Stimulated activated CD8-positive, alpha-beta memory T cell treated with anti-CD3 and anti-CD28 coated beads, Interleukin-7, amount 100 ng/mL, for 1 hour (primary cell): ENCODE data around the gene TMEM106A.
"Not testable (repeated sequence)": the region's sequence is repeated elsewhere in the genome, so short reads cannot be mapped to it uniquely, and the experiment has no call there.

Experiments used
- DNase-seq, 2 donors: peaks; one replicate each; pipeline ENCODE4 v3.0.0-alpha.2; 2020; ENCODE audit warnings: low read depth in 2 of 2

The TMEM106A gene

DNA sequence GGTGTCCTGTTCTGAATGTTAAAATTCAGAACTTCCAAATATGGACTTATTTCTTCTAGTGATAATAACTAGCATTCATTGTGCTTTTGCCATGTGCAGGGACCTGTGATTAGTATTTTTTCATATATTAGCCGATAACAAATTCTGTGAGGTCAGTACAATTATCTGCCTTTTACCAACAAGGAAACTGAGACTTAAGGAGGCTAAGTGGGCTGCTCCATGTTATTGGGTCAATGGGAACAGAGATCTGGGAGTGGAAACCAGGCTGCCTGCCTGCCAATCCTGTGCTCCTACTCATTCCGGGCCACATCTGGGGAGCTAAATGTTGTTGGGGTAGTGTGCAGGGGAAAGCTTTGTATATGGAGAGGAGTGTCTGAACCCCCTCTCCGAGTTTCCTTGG is 3.7 kb downstream of the TMEM106A start:
- DNase-seq, result no peak

DNA sequence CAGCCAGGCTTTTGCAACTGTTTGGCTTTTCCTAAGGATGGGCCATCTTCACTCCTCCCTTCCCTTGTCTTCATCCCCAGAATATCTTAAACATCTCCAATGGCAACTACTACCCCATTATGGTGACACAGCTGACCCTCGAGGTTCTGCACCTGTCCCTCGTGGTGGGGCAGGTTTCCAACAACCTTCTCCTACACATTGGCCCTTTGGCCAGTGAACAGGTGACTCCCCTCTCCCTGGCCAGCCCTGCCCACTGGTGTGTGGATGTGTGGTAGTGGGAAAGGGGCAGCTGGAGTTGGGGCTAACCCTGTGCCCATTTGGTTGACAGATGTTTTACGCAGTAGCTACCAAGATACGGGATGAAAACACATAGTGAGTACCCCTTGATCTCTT is 4.7 kb downstream of the TMEM106A start:
- DNase-seq, result no peak

DNA sequence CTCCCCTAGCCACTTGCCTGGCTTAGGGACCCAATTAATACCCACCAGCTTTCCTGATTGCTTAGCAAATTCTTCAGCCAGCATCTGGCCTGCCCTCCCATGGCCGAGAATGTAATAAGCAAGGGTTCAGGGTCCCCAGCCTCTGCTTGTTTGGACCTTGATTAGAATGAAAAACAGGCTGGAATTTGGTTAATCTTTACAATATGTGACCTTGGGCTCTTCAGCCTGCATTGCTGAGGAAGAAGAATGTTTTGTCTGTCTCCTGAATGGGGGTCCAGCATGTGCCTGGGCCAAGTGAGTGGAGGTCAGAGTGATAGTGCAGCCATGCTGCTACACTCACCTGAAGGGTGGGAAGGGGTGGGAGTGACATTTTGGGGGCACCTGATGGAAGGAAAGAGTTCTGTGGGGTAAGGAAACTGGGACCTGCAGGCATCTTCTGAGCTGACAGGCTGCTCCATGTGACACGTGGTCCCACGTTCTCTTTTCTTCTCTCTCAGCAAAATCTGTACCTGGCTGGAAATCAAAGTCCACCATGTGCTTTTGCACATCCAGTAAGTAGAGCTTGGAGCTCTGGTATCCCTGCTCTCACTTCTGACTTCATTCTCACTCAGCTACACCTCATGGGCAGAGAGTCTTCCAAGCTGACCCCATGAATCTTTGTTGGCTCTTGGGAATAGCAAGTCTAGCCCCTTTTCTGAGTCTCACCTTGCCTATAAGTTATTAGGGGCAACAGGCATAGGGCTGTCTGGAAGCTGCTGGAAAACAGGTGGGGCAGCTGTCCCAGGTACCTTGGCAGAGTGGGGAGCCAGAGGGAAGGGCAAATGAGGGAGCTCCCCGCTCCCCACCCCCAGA is 5.3 kb downstream of the TMEM106A start:
- DNase-seq, result no peak

DNA sequence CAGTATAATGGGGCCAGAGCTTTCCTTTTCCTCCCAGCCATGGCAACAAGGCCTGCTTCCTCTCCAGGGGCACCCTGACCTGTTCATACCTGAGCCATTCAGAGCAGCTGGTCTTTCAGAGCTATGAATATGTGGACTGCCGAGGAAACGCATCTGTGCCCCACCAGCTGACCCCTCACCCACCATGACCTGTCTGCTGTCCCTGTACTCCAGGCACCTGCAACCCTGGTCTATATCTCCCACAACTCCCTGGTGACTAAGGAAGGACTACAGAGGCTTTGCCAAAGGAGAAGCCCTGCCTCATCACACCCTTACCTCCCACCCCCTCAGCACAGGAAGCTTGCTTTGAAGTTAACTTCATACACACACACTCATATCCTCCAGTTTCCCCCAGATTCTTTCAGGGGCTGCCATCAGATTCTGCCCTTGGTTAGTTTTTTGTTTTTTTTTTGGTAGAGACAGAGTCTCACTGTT is 6.0 kb downstream of the TMEM106A start:
- DNase-seq, result no peak

DNA sequence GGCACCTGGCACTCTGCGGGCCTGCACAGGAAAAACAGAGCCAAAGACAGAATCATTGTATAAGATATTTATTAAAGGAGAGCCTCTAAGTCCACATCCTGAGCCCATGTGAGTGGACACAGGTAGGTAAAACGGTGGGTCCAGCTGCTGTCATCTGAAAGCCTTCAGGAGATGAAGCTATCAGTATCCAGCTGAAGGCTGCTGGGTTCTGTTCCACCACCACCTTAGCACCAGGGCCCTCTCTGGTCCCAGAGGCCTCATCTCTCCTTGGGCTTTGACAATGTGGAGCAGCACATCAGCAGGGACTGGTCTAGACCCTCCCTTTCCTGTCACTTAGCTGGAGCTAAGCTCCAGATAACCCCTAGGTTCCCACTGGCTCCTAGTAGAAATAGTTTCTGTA is 7.3 kb downstream of the TMEM106A start:
- no peak for DNase-seq

DNA sequence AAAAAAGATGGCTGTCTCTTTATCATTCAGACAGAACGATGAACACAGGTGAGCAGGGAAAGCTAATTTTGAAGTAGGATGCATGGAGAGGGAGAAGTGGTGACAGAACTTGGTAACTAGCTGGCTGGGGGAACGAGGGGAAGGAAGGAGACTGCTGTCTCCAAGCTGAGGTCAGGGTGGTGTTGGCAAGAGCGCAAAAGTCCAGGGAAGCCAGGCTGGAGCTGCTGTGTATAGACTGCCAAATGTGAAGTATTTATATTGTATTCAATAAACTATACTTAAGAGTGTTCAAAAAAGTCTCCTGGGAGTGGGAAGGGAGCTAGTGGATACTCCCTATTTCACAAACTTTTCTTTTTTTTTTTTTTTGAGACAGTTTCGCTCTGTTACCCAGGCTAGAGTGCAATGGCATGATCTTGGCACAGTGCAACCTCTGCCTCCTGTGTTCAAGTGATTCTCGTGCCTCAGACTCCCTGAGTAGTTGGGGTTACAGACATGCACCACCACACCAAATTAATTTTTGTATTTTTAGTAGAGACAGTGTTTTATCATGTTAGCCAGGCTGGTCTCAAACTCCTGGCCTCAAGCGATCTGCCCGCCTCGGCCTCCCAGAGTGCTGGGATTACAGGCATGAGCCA is 8.2 kb downstream of the TMEM106A start:
- DNase-seq, result no peak

DNA sequence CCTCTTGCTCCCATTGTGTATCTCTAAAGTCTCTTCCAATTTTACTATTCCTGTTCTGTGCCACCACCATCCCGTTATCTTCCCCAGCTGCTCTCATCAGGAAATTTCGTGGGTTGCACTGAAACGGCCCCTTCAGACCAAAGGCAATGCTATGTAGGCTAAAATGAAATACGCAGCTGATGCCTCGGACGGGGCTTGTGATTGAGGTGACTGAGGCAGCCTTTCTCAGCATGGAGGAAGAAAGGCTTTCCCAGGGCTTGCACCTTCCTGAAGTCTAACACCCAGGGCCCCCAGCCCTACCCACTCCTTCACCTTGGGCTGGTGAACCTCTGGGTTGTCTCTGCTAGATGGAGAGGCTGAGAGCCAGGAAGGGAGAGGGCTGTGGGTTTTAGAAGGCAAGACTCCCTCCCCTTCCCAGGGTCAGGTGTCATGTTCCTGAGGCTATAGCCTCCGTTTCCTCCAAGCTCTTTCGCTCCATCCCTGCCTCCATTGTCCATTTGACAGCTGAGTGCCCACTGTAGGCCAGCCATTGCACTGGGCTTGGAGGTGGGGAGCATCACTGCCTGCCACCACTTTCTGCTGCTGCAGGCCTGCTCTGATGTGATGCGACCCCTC is 8.9 kb downstream of the TMEM106A start:
- DNase-seq, result no peak

DNA sequence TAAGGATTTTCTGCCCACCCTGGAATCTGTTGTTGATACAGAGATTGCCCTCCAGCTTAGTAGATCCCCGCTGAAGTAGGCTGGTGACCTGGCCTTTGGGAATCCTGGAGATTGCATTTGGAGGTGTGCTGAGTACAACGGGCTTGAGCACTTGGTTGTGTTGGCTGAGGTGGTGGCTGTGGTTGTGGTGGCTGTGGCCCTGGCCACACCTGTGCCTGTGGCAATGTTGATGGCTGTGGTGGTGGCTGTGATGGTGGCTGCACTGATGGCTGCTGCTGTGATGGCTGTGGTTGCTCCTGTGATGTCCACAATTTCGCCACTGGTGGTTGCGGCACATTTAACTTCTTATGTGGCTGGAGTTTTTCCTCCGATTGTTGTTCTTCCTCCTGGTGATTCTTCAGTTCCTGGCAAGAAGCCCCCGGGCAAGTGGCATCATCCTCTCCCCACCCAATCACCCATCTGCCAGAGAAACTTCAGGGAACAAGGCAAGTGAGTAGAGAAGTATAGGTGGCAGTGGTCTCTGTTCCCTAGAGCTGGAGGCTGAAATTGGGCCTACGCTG is 12.6 kb downstream of the TMEM106A start:
- no peak for DNase-seq

DNA sequence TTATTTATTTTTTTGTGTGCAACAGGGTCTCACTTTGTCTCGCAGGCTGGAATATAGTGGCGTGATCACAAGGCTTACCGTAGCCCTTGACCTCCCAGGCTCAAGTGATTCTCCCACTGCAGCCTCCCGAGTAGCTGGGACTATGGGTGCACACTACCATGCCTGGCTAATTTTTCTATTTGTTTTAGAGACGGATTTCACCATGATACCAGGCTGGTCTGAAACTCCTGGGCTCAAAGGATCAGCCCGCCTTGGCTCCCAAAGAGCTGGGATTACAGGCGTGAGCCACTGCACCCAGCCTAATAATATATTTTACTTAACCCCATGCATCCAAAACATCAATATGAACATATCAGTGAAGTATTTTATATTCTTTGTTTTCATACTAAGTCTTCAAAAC is 14.7 kb downstream of the TMEM106A start:
- DNase-seq, result no peak

DNA sequence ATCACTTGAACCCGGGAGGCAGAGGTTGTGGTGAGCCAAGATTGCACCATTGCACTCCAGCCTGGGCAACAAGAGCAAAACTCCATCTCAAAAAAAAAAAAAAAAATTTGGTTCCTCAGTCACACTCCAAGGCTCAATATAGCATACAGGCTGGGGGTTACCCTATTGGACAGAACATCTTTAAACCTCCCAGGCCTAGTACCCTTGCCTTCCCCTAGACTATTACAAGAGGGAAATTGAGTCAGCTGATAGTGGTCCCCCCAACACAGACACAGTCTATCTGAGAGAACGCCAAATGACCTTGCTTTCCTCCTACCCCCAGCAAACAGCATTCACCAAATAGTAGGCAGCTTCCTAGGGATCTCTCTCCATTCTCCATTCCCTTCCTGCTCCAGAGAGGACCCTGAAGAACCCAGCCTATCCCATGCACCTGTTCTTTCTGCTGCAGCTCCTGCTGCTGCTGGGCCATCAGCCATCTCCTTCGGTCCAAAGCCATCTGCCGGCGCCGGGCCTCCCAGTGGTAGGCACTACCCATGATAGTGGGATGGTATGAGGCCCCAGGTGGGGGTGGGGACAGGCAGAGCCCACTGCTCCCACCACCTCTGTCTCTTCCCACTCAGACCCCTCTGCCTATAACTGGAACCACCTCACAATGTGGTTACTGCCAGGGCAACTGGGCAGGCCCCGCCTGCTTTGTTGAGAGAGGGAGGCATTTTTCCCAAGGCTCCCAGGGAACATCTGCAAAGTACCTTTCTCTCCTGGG is 16.5 kb downstream of the TMEM106A start, which contains the start of gene CCDC200:
TSS of gene CCDC200 (minus strand) at position 604 of the 763 bp plus-strand sequence. CDS start at position 535, 69 bp downstream.
- not testable (repeated sequence) for DNase-seq

DNA sequence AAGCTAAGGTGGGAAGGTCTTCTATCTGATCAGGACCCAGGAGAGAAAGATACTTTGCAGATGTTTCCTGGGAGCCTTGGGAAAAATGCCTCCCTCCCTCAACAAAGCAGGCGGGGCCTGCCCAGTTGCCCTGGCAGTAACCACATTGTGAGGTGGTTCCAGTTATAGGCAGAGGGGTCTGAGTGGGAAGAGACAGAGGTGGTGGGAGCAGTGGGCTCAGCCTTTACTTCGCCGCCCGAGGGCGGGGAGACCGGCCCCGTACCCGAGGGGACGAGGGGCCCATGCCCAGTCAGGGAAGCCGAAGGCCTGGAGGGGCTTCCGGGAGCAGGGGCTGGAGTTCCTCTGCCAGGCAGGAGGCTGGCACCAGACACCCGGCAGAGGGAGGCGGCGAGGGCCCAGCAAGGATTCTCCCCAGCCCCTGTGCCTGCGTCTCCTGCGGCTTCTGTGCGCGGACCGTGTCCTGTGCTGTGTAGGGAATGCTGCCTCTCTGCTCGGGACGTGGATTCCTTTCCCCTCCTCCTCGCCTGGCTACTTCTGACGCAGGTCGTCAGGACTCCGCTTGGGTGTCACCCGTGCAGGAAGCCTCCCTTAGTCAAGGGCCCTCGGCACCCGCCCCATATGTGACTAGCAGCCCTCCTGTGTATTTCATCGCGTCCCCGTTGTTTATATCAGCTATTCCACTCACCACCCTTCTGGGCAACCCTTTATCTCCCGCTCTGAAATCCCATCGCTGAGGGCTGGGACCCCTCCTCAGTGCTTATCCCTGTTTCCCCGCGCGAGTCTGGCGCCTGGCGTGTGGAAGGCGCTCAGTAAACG is 19.7 kb downstream of the TMEM106A start:
- not testable (repeated sequence) for DNase-seq

DNA sequence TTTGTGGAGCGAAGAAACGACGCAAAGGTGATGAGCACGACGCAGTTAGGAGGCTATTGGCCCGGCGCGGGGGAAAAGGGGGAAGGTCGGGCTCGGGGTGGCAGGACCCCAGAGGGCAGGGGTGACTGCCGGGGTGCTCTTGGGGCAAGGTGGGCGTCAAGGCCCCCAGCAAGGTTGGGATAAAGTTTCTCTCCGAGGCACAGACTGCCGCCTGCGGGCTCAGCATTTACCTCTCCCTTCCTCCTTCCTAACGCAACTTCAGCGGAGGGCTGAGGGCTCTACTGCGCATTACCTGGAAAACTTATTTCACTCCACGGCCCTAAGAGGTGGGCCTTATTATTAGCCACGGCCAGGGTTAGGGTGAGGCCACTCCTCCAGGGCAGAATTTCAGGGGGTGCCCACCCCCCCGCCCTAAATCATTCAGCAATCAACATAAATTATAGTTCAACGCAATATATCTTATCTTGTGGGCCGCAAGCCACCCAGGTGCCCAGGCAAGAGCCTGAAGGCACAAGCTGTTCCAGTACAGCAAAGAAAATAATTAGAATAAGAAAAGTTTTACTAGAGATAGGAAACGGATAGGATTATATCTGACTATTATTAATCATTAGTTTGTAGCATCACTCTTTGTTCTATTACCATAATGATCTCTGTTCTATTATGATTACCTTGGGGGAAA is 20.5 kb downstream of the TMEM106A start:
- DNase-seq, result not testable (repeated sequence)

DNA sequence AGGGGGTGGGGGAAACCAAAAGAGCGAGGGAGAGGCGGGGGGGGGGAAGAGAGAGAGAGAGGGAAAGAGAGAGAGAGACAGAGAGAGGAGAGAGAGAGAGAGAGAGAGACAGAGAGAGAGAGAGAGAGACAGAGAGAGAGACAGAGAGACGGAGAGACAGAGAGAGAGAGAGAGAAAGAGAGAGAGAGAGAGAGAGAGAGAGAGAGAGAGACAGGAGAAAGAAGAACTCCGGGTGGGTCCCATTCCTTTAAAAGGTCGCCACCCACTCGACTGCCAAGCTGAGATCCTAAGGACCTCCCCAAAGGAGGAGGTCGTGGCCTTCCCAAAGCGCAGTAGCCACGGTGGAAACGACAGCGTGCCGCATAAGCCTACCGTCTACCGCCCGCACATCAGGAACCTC is 21.6 kb downstream of the TMEM106A start:
- not testable (repeated sequence) for DNase-seq

DNA sequence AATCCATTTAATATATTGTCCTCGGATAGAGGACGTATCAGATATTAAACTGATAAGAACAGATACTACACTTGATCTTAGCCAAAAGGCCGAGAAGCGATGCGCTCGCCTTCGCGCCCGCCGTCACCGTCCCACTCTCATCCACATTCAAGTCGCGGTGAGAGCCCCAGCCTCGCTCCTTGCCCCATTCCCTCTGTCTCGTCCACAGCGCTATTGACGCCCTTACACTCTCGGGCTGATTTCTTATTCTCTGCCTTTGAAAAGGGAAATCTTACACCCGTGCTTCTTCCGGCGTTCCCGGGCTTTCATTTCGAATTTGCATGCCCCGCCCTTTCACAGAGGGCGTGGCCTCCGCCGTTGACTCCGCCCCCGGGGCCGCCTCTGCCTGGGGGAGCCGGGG is 22.2 kb downstream of the TMEM106A start, which contains the start of gene RNU2-1:
TSS of gene RNU2-1 (minus strand) at position 101 of the 400 bp plus-strand sequence.
- not testable (repeated sequence) for DNase-seq

DNA sequence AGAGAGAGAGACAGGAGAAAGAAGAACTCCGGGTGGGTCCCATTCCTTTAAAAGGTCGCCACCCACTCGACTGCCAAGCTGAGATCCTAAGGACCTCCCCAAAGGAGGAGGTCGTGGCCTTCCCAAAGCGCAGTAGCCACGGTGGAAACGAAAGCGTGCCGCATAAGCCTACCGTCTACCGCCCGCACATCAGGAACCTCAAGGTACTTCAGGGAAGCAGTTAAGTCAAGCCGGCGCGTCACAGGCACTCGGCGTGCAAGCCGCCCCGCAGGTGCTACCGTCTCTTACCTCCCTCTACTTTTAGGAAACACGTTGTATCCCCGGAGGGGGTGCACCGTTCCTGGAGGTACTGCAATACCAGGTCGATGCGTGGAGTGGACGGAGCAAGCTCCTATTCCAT is 27.9 kb downstream of the TMEM106A start:
- DNase-seq, result not testable (repeated sequence)

DNA sequence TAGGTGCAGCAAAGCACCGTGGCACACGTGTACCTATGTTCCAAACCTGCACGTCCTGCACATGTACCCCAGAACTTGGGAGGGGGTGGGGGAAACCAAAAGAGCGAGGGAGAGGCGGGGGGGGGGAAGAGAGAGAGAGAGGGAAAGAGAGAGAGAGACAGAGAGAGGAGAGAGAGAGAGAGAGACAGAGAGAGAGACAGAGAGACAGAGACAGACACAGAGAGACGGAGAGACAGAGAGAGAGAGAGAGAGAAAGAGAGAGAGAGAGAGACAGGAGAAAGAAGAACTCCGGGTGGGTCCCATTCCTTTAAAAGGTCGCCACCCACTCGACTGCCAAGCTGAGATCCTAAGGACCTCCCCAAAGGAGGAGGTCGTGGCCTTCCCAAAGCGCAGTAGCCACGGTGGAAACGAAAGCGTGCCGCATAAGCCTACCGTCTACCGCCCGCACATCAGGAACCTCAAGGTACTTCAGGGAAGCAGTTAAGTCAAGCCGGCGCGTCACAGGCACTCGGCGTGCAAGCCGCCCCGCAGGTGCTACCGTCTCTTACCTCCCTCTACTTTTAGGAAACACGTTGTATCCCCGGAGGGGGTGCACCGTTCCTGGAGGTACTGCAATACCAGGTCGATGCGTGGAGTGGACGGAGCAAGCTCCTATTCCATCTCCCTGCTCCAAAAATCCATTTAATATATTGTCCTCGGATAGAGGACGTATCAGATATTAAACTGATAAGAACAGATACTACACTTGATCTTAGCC is 29.1 kb downstream of the TMEM106A start:
- not testable (repeated sequence) for DNase-seq

DNA sequence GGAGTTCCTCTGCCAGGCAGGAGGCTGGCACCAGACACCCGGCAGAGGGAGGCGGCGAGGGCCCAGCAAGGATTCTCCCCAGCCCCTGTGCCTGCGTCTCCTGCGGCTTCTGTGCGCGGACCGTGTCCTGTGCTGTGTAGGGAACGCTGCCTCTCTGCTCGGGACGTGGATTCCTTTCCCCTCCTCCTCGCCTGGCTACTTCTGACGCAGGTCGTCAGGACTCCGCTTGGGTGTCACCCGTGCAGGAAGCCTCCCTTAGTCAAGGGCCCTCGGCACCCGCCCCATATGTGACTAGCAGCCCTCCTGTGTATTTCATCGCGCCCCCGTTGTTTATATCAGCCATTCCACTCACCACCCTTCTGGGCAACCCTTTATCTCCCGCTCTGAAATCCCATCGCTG is 34.8 kb downstream of the TMEM106A start:
- not testable (repeated sequence) for DNase-seq
